GM19397 (cell line): Measurements from ENCODE around the gene CYREN.
"Not testable (repeated sequence)": the region's sequence is repeated elsewhere in the genome, so short reads cannot be mapped to it uniquely, and the experiment has no call there.

Source experiments
- ATAC-seq: cut with Tn5 transposase; IDR thresholded peaks from one replicate; pipeline ENCODE4 v1.9.1; 2021; ENCODE audit warnings: mild to moderate bottlenecking, moderate library complexity; ENCODE audit not compliant: unreplicated experiment

Gene CYREN

GRCh38 chr7:135179321-135179925 lies 8.9 kb upstream of the CYREN start:
- ATAC-seq, result no peak

GRCh38 chr7:135178364-135178763 lies 7.9 kb upstream of the CYREN start:
- no peak for ATAC-seq

GRCh38 chr7:135177028-135177696 lies 6.7 kb upstream of the CYREN start:
- ATAC-seq, result no peak

- ATAC-seq, result no peak
These were observed 5.4 kb upstream of the CYREN start for GRCh38 chr7:135175931-135176330.

GRCh38 chr7:135174941-135175340 lies 4.4 kb upstream of the CYREN start:
- no peak for ATAC-seq

- not testable (repeated sequence) for ATAC-seq
These were observed 3.4 kb upstream of the CYREN start for GRCh38 chr7:135173916-135174315.

- not testable (repeated sequence) for ATAC-seq
These were observed 1.2 kb upstream of the CYREN start for GRCh38 chr7:135171581-135172291.

GRCh38 chr7:135170998-135171481 lies 533 bp upstream of the CYREN start:
- ATAC-seq, result peak; percentile 9

GRCh38 chr7:135169964-135170273 lies 588 bp downstream of the CYREN start:
- ATAC-seq, result no peak

GRCh38 chr7:135169141-135169963 lies 1.2 kb downstream of the CYREN start:
- ATAC-seq, result peak; percentile 22

GRCh38 chr7:135168489-135169140 lies 1.9 kb downstream of the CYREN start:
- no peak for ATAC-seq

GRCh38 chr7:135168001-135168400 lies 2.5 kb downstream of the CYREN start:
- no peak for ATAC-seq

- no peak for ATAC-seq
These were observed 3.1 kb downstream of the CYREN start for GRCh38 chr7:135167365-135167917.

- no peak for ATAC-seq
These were observed 4.0 kb downstream of the CYREN start for GRCh38 chr7:135166338-135166990.

- no peak for ATAC-seq
These were observed 4.6 kb downstream of the CYREN start for GRCh38 chr7:135165862-135166261.

GRCh38 chr7:135164357-135165061 lies 6.0 kb downstream of the CYREN start:
- ATAC-seq, result no peak

GRCh38 chr7:135162382-135163001 lies 8.0 kb downstream of the CYREN start:
- no peak for ATAC-seq

- no peak for ATAC-seq
These were observed 8.8 kb downstream of the CYREN start for GRCh38 chr7:135161669-135162068.
